Measurements from ENCODE around the gene FIGNL1. TPM values are rescaled to one million over a fixed set of nuclear protein-coding genes. Genes with fewer than 3 reads are reported as not detected.
"Not testable (repeated sequence)": the region's sequence is repeated elsewhere in the genome, so short reads cannot be mapped to it uniquely, and the experiment has no call there.

FIGNL1 gene
- polyA plus RNA-seq, 3 donors, result 24.6 to 34.8 (median 32.6) TPM

- no peak for DNase-seq
Measured at GRCh38 chr7:50474382-50475160, 24.4 kb upstream of the FIGNL1 start.

- no peak for DNase-seq
Measured at GRCh38 chr7:50473531-50473930, 23.4 kb upstream of the FIGNL1 start.

- DNase-seq, result no peak
Measured at GRCh38 chr7:50472427-50472826, 22.3 kb upstream of the FIGNL1 start.

- DNase-seq, result no peak
Measured at GRCh38 chr7:50471970-50472369, 21.8 kb upstream of the FIGNL1 start.

- no peak for DNase-seq
Measured at GRCh38 chr7:50470250-50471163, 20.4 kb upstream of the FIGNL1 start.

- no peak for DNase-seq
Measured at GRCh38 chr7:50469181-50469580, 19.0 kb upstream of the FIGNL1 start.

GRCh38 chr7:50467817-50468610 lies 17.9 kb upstream of the FIGNL1 start:
- DNase-seq, result peak; percentile 62

- DNase-seq, result peak; percentile 15
Measured at GRCh38 chr7:50466815-50467585, 16.9 kb upstream of the FIGNL1 start.

- DNase-seq, result no peak
Measured at GRCh38 chr7:50463035-50463434, 12.9 kb upstream of the FIGNL1 start.

- DNase-seq, result no peak
Measured at GRCh38 chr7:50462361-50462760, 12.2 kb upstream of the FIGNL1 start.

- no peak for DNase-seq
Measured at GRCh38 chr7:50461695-50462094, 11.5 kb upstream of the FIGNL1 start.

GRCh38 chr7:50459183-50459582 lies 9.0 kb upstream of the FIGNL1 start:
- DNase-seq, result not testable (repeated sequence)

GRCh38 chr7:50458651-50459050 lies 8.5 kb upstream of the FIGNL1 start:
- not testable (repeated sequence) for DNase-seq

GRCh38 chr7:50456371-50457123 lies 6.4 kb upstream of the FIGNL1 start:
- no peak for DNase-seq

GRCh38 chr7:50455658-50456057 lies 5.5 kb upstream of the FIGNL1 start:
- no peak for DNase-seq

- DNase-seq, result no peak
Measured at GRCh38 chr7:50454968-50455367, 4.8 kb upstream of the FIGNL1 start.

- no peak for DNase-seq
Measured at GRCh38 chr7:50450590-50451032, 461 bp upstream of the FIGNL1 start.

GRCh38 chr7:50449501-50449880 lies 659 bp downstream of the FIGNL1 start:
- no peak for DNase-seq

- DNase-seq, result no peak
Measured at GRCh38 chr7:50448823-50449222, 1.3 kb downstream of the FIGNL1 start.

- no peak for DNase-seq
Measured at GRCh38 chr7:50446542-50446960, 3.6 kb downstream of the FIGNL1 start.

Measured in renal pelvis (tissue), 4 donors.